Mammary epithelial cell (primary cell): ENCODE data around the gene SCNN1G.

Source experiments
- CTCF ChIP-seq, 2 donors: IDR thresholded peaks in 1 of 2; conservative IDR thresholded peaks in 1 of 2; 2 replicates each; pipeline ENCODE4 v1.5.1; 2011 to 2012; ENCODE audit warnings: inconsistent platforms in 2 of 2, low read length in 2 of 2, mild to moderate bottlenecking in 2 of 2, control low read depth in 1 of 2, low read depth in 1 of 2; ENCODE audit not compliant: insufficient read depth in 1 of 2; ENCODE audit errors: extremely low read depth in 1 of 2
- EZH2 ChIP-seq: IDR thresholded peaks from 2 replicates; pipeline ENCODE4 v1.6.1; 2012; ENCODE audit warnings: low read length, inconsistent platforms, borderline replicate concordance

GRCh38 chr16:23202166-23202565 is 19.6 kb downstream of the SCNN1G start:
- no peak for TF ChIP-seq CTCF (conservative IDR thresholded peaks at IDR 0.05 in 1 of 2, IDR thresholded peaks at IDR 0.05 in 1 of 2; ENCODE audit: extremely low read depth in 1 of 2, insufficient read depth in 1 of 2, low read depth in 1 of 2, low read length in 2 of 2)
- no peak for TF ChIP-seq EZH2
